Esophagus muscularis mucosa (tissue), 4 donors: ENCODE measurements around the gene LMOD3. TPM values are rescaled to one million over a fixed set of nuclear protein-coding genes. Genes with fewer than 3 reads are reported as not detected.

Experiments used
- DNase-seq: peaks from one replicate; pipeline ENCODE4 v3.0.0-alpha.2; 2017; ENCODE audit errors: extremely low spot score
- H3K27ac ChIP-seq, 4 donors: fragments of 200-600 bp; sonication (generic); replicated peaks in 1 of 4; 1 replicate in 3 of 4; 2 replicates in 1 of 4; pipeline ENCODE4 v1.5.1; 2016 to 2019; ENCODE audit warnings: mild to moderate bottlenecking in 1 of 4
- H3K27me3 ChIP-seq, 4 donors: fragments of 200-600 bp; sonication (generic); one replicate each; pipeline versions ENCODE4 v1.5.1 to v1.6.0; 2016 to 2019
- H3K36me3 ChIP-seq, 4 donors: fragments of 200-600 bp; sonication (generic); one replicate each; pipeline ENCODE4 v1.5.1; 2016 to 2019
- H3K4me1 ChIP-seq, 4 donors: fragments of 200-600 bp; sonication (generic); one replicate each; pipeline ENCODE4 v1.5.1; 2016 to 2019
- H3K4me3 ChIP-seq, 4 donors: fragments of 200-600 bp; sonication (generic); 1 replicate in 2 of 4; 2 replicates in 2 of 4; pipeline ENCODE4 v1.5.1; 2016 to 2019; ENCODE audit warnings: mild to moderate bottlenecking in 4 of 4, moderate library complexity in 1 of 4
- H3K9me3 ChIP-seq, 4 donors: fragments of 200-600 bp; sonication (generic); 1 replicate in 3 of 4; 2 replicates in 1 of 4; pipeline ENCODE4 v1.5.1; 2016 to 2019
- CTCF ChIP-seq, 3 experiments: fragments of 200-600 bp in 2 of 3; fragments of 450-650 bp in 1 of 3; sonication (generic) in 2 of 3; IDR thresholded peaks; one replicate each; pipeline ENCODE4 v1.5.1; 2017 to 2019; ENCODE audit warnings: antibody characterized with exemption in 3 of 3, mild to moderate bottlenecking in 2 of 3, moderate library complexity in 1 of 3
- EP300 ChIP-seq: sonication (generic); formaldehyde crosslinking; IDR thresholded peaks from one replicate; pipeline ENCODE4 v1.6.1; 2017; ENCODE audit warnings: antibody characterized with exemption
- POLR2A ChIP-seq: fragments of 450-650 bp; IDR thresholded peaks from one replicate; pipeline ENCODE4 v1.6.1; 2017; ENCODE audit warnings: antibody characterized with exemption, moderate library complexity, mild to moderate bottlenecking, low read depth
- POLR2AphosphoS5 ChIP-seq, 2 donors: sonication (generic); formaldehyde crosslinking; IDR thresholded peaks; one replicate each; pipeline ENCODE4 v1.6.1; 2017; ENCODE audit warnings: antibody characterized with exemption in 2 of 2
- WGBS: methylation state at CpG from one replicate; pipeline ENCODE4 v1.1.5; 2018; 5-methylcytosine and 5-hydroxymethylcytosine counted together
- intact Hi-C: fragments of 100-400 bp; cut with DNase I; formaldehyde crosslinking; loops from one replicate; pipeline ENCODE4 v1.15.1; 2023
- total RNA-seq, 4 donors: library from RNA; depleted of rRNA; stranded (reverse); fragments of >200 nt; gene quantifications; one replicate each; pipeline versions ENCODE4 v1.1.0 to v1.2.1, GENCODE V29; 2016

The LMOD3 gene
- total RNA-seq, 4 donors from 2014 or later = 0.50 to 2.9 (median 1.3) TPM

- Histone ChIP-seq H3K27me3 (no peaks in the 10 kb centered on the region), H3K4me3 (no peak overlapping the region), H3K4me1 (peaks cover 23 to 31% (median 28%) of the 10 kb centered on the region in 4 donors), H3K36me3 (peaks cover 0 to 28% (median 9%) of the 10 kb centered on the region in 4 donors), H3K9me3 (no peaks in the 10 kb centered on the region), H3K27ac (no peak overlapping the region)
- DNase-seq = no peak
- intact Hi-C loops = no loop called here
- 79% methylated on average over 5 of the region's 5 CpGs for WGBS
- TF ChIP-seq EP300 (no peak), CTCF (IDR thresholded peaks at IDR 0.05) (no peak), POLR2A (no peak), POLR2AphosphoS5 (IDR thresholded peaks at IDR 0.05) (no peak)
Measured at GRCh38 chr3:69108811-69109210, 13.6 kb downstream of the LMOD3 start.

GRCh38 chr3:69107841-69108240, 14.6 kb downstream of the LMOD3 start:
- DNase-seq = no peak
- Histone ChIP-seq H3K27me3 (no peaks in the 10 kb centered on the region), H3K27ac (no peak overlapping the region), H3K36me3 (peaks cover 0 to 38% (median 19%) of the 10 kb centered on the region in 4 donors), H3K4me3 (no peak overlapping the region), H3K9me3 (no peaks in the 10 kb centered on the region), H3K4me1 (peaks cover 23 to 31% (median 29%) of the 10 kb centered on the region in 4 donors)
- 82% methylated on average over 5 of the region's 5 CpGs for WGBS
- intact Hi-C loops = no loop called here
- TF ChIP-seq POLR2AphosphoS5 (IDR thresholded peaks at IDR 0.05) = no peak
- TF ChIP-seq EP300 = no peak
- TF ChIP-seq CTCF (IDR thresholded peaks at IDR 0.05) = no peak
- no peak for TF ChIP-seq POLR2A

- WGBS = 24% methylated on average over 3 of the region's 3 CpGs
- intact Hi-C loops = no loop called here
- no peak for DNase-seq
- TF ChIP-seq CTCF (IDR thresholded peaks at IDR 0.05) = no peak
- no peak for TF ChIP-seq POLR2AphosphoS5 (IDR thresholded peaks at IDR 0.05)
- TF ChIP-seq EP300 = no peak
- H3K4me1 ChIP-seq = peaks cover 31 to 40% (median 34%) of the 10 kb centered on the region in 4 donors
- H3K27ac ChIP-seq = peak overlapping the region in 3 of 4 donors; percentile 10 to 44 (median 43)
- H3K27me3 ChIP-seq = no peaks in the 10 kb centered on the region
- peaks cover 8 to 48% (median 32%) of the 10 kb centered on the region in 4 donors for H3K36me3 ChIP-seq
- H3K4me3 ChIP-seq = no peak overlapping the region
- H3K9me3 ChIP-seq = no peaks in the 10 kb centered on the region
Measured at GRCh38 chr3:69105320-69105719, 17.1 kb downstream of the LMOD3 start.

- intact Hi-C loops = no loop called here
- Histone ChIP-seq H3K9me3 (no peaks in the 10 kb centered on the region), H3K36me3 (peaks cover 8 to 48% (median 33%) of the 10 kb centered on the region in 4 donors), H3K4me1 (peaks cover 31 to 47% (median 41%) of the 10 kb centered on the region in 4 donors), H3K27ac (no peak overlapping the region), H3K27me3 (no peaks in the 10 kb centered on the region), H3K4me3 (no peak overlapping the region)
- DNase-seq = no peak
- 79% methylated on average over 8 of the region's 8 CpGs for WGBS
- TF ChIP-seq EP300 (no peak), POLR2A (no peak), CTCF (IDR thresholded peaks at IDR 0.05) (no peak), POLR2AphosphoS5 (IDR thresholded peaks at IDR 0.05) (no peak)
Measured at GRCh38 chr3:69104586-69104985, 17.8 kb downstream of the LMOD3 start.

- TF ChIP-seq EP300 = no peak
- no peak for TF ChIP-seq CTCF (IDR thresholded peaks at IDR 0.05)
- Histone ChIP-seq H3K36me3 (peaks cover 8 to 48% (median 33%) of the 10 kb centered on the region in 4 donors), H3K4me3 (no peak overlapping the region), H3K27ac (no peak overlapping the region), H3K9me3 (no peaks in the 10 kb centered on the region), H3K27me3 (no peaks in the 10 kb centered on the region), H3K4me1 (peaks cover 31 to 56% (median 53%) of the 10 kb centered on the region in 4 donors)
- intact Hi-C loops = no loop called here
- 92% methylated on average over 3 of the region's 3 CpGs for WGBS
- DNase-seq = no peak
Measured at GRCh38 chr3:69103123-69103522, 19.3 kb downstream of the LMOD3 start.
